Stimulated activated CD8-positive, alpha-beta memory T cell treated with anti-CD3 and anti-CD28 coated beads, Interleukin-15, amount 100 ng/mL, for 24 hours (primary cell): ENCODE results near the gene SMIM38.
"Not testable (repeated sequence)": the region's sequence is repeated elsewhere in the genome, so short reads cannot be mapped to it uniquely, and the experiment has no call there.

Source experiments
- DNase-seq: peaks from one replicate; pipeline ENCODE4 v3.0.0-alpha.2; 2020; ENCODE audit warnings: low read depth

Gene SMIM38

DNA sequence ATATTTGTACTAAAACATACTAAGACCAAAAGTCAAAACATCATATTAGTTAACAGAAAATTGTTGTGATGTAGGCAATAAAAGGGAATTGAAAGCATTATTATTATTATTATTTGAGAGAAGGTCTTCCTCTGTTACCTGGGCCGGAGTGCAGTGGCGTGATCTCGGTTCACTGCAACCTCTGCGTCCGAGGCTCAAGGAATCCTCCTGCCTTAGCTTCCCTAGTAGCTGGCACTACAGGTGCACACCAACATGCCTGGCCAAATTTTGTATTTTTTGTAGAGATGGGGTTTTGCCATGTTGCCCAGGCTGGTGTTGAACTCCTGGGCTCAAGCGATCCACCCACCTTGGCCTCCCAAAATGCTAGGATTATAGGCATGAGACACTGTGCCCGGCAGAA, 15.6 kb upstream of the SMIM38 start:
- DNase-seq: not testable (repeated sequence)

- DNase-seq: no peak
Measured at GRCh38 chr11:69140635-69141034, 15.1 kb upstream of the SMIM38 start.

DNA sequence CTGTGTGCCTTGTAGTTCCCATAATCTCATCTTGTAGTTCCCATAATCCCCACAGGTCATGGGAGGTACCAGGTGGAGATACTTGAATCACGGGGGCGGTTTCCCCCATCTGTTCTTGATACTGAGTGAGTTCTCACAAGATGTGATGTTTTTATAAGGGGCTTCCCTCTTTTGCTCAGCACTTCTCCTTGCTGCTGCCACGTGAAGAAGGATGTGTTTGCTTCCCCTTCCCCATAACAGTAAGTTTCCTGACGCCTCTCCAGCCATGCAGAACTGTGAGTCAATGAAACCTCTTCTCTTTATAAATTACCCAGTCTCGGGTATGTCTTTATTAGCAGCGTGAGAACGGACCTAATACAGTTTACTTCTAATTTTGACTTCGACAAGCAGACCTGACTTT, 14.0 kb upstream of the SMIM38 start:
- DNase-seq: no peak

DNA sequence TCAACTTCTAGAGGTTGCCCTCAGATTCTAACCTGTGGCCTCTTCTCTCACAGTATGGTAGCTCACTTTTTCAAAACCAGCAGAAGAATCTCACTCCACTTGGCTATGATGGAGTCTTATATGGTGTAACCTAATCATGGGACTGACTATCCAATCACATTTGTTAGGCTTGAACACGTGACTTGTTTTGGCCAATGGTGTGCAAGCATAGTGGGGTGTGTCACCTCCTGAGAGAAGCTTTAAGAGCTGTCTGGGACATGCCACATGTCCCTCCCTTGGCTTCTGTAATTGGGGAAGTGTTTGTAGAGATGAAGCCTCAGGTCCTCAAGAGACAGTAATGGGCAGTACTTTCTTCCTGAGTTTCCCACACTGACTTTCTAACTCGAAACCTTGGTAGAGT, 12.8 kb upstream of the SMIM38 start:
- no peak for DNase-seq

DNA sequence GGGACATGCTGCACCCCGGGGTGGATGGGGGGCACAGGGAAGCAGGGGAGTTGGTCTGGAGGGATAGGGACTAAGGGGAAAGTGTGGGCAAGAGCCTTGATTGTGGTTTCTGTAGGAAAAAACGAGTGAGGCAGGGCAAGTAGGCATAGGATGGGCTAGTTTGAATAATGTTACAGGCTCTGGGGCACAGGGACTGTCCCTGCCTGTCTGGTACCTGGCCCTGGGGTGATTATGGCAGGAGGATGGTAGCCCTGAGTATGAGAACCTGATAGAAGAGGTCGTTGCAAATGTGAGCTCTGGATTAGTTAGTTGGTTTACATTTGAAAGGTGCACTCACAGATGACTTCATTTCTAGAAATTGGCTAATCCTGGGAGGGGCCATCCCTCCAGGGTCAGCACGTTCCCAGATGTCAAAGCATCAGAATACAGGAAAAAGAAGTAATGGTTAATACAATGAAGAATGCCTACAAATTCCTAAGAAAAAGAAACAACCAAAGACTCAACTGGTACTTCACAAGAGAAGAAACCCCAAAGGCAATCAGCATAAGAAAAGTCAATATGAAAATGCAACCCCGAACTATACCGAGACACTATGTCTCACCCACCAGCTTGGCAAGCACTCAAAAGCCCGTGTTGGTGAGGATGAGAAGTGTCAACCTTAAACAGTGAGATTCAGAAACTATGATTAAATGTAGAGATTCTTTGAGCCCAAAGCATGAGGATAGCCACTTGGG, 11.3 kb upstream of the SMIM38 start:
- DNase-seq: no peak

GRCh38 chr11:69145050-69145380, 10.7 kb upstream of the SMIM38 start:
- no peak for DNase-seq

- no peak for DNase-seq
Measured at GRCh38 chr11:69148377-69148762, 7.4 kb upstream of the SMIM38 start.

GRCh38 chr11:69148806-69149205, 6.9 kb upstream of the SMIM38 start:
- DNase-seq: no peak

DNA sequence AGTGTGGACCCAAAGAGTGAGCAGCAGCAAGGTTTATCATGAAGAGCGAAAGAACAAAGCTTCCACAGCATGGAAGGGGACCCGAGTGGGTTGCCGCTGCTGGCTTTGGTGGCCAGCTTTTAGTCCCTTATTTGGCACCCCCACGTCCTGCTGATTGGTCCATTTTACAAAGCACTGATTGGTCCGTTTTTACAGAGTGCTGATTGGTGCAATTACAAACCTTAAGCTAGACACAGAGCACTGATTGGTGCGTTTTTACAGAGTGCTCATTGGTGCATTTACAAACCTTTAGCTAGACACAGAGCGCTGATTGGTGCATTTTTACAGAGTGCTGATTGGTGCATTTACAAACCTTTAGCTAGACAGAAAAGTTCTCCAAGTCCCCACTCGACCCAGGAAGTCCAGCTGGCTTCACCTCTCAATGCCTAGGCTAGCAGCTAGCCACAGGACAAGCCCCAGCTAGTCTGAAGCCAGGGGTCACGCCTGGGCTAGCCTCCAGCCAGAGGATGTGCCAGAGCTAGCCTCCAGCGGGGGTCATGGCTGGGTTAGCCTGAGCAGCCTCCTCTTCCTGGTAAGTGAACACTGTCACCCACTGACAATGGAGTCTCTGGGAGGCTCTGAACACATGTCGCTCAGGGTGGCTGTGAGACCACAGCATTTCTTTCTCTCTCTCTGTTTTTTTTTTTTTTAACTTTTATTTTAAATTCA, 6.2 kb upstream of the SMIM38 start:
- not testable (repeated sequence) for DNase-seq

DNA sequence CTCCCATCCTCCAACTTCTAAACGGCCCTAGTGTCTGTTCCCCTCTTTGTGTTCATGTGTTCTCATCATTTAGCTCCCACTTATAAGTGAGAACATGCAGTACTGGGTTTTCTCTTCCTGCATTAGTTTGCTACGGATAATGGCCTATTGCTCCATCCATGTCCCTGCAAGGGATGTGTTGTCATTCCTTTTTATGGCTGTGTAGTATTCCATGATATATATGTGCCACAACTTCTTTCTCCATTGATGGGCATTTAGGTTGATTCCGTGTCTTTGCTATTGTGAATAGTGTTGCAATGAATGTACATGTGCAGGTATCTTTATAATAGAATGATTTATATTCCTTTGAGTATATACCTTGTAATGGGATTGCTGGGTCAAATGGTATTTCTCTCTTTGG, 5.6 kb upstream of the SMIM38 start:
- DNase-seq: no peak

DNA sequence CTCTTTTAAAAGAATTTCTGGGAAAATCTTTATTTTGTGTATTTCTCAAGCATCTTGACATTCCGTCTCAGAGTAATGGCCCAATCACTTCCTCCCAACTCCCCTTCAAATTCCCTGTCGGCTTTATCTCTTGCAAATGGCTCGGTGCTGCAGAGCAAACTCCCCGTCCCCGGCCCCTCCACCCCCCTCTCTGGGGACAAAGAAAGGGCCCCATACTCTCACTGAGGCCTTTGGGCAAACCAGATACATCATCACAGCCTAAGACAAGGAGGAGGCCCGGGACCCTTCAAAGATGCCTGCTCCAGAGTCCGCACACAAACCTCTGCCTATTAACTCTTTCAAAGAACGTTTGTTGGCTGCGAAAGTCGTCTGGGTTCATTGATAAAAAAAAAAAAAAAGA, 3.9 kb upstream of the SMIM38 start:
- DNase-seq: no peak

DNA sequence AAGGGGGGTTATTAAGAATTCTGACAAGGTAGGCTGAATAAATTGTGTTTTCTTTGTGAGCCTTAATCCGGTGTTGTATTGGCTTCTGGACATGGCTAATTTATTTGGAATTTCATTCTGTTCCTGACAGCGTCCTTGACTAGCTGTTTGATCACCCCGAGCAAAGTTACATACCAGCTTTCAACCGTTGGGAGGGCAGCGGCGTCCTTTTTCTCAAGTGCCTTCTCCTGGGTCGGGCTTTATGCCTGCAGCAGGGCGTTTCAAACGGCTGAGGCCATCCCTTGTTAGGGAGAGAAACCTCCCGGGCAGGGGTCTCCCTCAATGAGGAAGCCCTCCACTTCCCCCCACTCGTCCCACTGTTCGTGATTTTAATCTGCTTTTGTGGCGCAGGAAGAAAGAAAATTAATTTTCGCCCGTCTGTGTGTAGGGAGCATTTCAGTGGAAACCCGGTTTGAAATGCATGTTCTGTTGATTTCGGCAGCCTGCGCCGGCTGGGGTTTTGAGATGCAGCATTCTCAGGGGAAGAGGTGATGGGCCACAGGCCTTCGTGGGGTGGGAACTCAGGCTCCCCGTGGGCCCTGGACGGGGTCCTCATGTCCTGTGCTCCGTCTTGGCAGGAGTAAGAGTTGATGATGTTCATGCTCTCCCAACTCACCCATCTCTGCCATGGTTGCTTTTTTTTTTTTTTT, 2.9 kb upstream of the SMIM38 start:
- no peak for DNase-seq

DNA sequence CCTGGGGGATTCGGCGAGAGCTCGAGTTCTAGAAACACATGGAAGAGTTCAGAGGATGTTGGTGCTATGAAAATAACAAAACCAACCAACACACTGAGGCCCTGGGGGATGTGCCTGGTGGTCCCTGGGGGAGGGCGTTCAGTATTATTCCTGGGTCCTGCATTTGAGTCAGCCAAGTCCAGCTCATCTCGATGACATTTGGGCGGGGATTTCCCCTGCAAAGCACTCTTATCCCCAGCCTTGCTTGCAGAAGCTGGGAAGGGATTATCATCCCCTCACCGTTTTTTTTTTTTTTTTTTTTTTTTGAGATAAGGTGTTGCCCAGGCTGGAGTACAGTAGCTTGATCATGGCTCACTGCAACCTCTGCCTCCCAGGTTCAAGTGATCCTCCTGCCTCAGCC, 2.1 kb upstream of the SMIM38 start:
- DNase-seq: no peak

GRCh38 chr11:69154211-69154913, 1.4 kb upstream of the SMIM38 start:
- no peak for DNase-seq

DNA sequence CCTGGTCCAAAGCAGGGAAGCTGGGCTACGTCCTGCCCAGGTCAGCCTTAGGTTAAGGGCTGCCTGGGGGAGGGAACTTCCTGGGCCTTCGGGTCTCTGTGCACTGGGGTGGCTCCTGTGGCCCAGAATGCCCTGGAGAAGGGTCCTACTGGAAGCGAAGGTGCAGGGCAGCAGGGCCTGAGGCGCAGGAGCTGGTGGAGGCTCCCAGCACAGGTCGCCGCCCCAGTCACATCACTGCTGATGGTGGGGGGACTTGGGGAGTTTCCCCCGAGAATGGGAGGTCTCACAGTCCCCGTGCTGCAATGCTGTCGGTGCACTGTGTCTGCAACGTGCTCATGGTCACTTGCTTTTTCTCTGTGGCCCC, 815 bp upstream of the SMIM38 start:
- DNase-seq: no peak

GRCh38 chr11:69156235-69156639, 502 bp downstream of the SMIM38 start:
- DNase-seq: no peak

GRCh38 chr11:69156673-69157155, 979 bp downstream of the SMIM38 start:
- DNase-seq: no peak

GRCh38 chr11:69157156-69157821, 1.6 kb downstream of the SMIM38 start:
- no peak for DNase-seq

- no peak for DNase-seq
Measured at GRCh38 chr11:69157822-69158231, 2.1 kb downstream of the SMIM38 start.

DNA sequence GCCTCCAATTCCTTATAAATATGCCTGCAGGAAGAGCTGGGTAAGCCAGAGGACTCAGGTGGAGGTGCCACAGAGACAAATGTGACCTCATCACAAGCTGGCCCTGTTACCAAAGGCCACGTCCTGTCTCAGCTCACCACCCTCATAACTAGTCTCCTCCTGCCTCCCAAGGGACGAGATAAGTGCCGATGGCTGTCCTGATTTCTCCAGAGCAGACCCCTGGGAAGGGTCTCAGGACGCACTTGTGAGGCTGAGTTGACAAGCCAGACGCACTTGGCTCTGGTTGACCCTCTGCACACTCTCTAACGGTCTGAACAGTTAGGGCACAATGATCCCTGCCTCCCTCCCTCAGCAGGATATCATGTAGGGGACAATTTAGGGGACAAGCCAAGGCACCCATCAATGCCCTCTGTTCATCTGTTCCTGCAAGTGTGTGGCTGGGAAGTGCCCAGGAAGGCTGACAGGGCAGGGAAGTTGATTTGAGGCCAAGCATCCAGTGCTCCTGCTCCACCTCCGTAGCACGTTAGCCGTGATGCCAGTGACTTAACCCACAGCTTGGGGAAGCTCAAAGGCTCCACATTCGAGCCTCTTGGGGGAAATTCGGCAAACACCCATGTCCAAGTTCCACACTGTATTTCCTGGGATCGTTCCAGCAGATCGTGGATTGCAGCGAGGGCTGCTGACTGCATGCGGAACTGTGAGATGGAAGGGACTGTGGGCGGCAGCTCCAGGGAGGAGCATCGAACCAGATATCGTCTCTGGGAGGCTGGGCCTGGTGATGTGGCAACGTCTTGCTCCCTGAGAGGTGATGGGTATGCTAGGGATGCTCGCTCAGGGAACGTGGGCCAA, 2.8 kb downstream of the SMIM38 start:
- DNase-seq: no peak
